ENCODE measurements around the gene BTLA. TPM values are rescaled to one million over a fixed set of nuclear protein-coding genes. Genes with fewer than 3 reads are reported as not detected.
A peak's percentile ranks its signal among the peaks of the same experiment; 100 is the strongest.
"Not testable (repeated sequence)": the region's sequence is repeated elsewhere in the genome, so short reads cannot be mapped to it uniquely, and the experiment has no call there.

The BTLA gene
- polyA plus RNA-seq, 3 donors, result 0.05 TPM; not detected in 2

DNA sequence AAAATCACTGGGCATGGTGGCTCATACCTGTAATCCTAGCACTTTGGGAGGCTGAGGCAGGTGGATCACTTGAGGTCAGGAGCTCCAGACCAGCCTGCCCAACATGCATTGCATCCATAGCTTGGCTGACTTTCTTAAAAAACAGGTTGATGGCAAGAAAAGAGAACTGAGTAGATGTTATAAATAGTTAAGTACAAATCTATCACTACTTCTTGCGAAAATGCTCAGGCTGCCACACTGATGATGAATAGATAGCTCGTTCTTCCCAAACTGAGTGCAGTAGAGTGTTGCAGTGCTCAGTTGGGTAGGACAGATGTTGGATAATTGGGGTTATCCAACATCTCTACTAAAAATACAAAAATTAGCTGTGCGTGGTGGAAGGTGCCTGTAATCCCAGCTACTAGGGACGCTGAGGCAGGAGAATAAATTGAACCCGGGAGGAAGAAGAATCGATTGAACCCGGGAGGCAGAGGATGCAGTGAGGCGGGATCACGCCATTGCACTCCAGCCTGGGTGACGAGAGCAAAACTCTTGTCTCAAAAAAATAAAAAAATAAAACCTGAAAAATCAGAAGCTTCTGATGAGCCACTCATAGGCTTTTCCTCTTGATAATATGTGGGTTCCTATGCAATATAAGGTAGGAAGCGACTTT, 1.2 kb downstream of the BTLA start:
- Histone ChIP-seq H3K27me3 (ENCODE audit: control insufficient read depth in 2 of 2, insufficient read depth in 2 of 2, low read length in 2 of 2) (no peaks in the 10 kb centered on the region), H3K36me3 (replicated peaks in 1 of 2; ENCODE audit: control insufficient read depth in 1 of 2, insufficient read depth in 2 of 2, low read length in 2 of 2) (no peaks in the 10 kb centered on the region), H3K4me1 (ENCODE audit: control insufficient read depth in 1 of 2, insufficient read depth in 2 of 2, low read length in 2 of 2) (peaks cover 20 to 22% of the 10 kb centered on the region in 2 donors), H3K4me3 (replicated peaks in 1 of 3; ENCODE audit: low read depth in 2 of 3, low read length in 3 of 3) (no peak overlapping the region), H3K79me2 (ENCODE audit: insufficient read depth, low read length) (no peaks in the 10 kb centered on the region), H3K4me2 (replicated peaks; ENCODE audit: extremely low read depth, low read length, poor library complexity, severe bottlenecking) (no peak overlapping the region), H3K9ac (ENCODE audit: insufficient read depth, low read length, poor library complexity, severe bottlenecking) (no peak overlapping the region), H3K9me3 (replicated peaks in 1 of 2; ENCODE audit: control insufficient read depth in 1 of 2, insufficient read depth in 1 of 2, low read length in 2 of 2) (no peaks in the 10 kb centered on the region), H4K20me1 (ENCODE audit: insufficient read depth, low read length) (no peaks in the 10 kb centered on the region), H3K27ac (ENCODE audit: low read depth in 1 of 2, low read length in 2 of 2) (no peak overlapping the region), H2AFZ (ENCODE audit: insufficient read depth, low read depth, low read length, poor library complexity, severe bottlenecking) (no peak overlapping the region)
- H3K4me1 Mint-ChIP-seq, result peaks cover 34% of the 10 kb centered on the region
- intact Hi-C loops (cut with micrococcal nuclease), result no loop called here
- TF ChIP-seq, protein P1, sequence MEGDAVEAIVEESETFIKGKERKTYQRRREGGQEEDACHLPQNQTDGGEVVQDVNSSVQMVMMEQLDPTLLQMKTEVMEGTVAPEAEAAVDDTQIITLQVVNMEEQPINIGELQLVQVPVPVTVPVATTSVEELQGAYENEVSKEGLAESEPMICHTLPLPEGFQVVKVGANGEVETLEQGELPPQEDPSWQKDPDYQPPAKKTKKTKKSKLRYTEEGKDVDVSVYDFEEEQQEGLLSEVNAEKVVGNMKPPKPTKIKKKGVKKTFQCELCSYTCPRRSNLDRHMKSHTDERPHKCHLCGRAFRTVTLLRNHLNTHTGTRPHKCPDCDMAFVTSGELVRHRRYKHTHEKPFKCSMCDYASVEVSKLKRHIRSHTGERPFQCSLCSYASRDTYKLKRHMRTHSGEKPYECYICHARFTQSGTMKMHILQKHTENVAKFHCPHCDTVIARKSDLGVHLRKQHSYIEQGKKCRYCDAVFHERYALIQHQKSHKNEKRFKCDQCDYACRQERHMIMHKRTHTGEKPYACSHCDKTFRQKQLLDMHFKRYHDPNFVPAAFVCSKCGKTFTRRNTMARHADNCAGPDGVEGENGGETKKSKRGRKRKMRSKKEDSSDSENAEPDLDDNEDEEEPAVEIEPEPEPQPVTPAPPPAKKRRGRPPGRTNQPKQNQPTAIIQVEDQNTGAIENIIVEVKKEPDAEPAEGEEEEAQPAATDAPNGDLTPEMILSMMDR (IDR thresholded peaks at IDR 0.05), result no peak
- no peak for DNase-seq
- H3K36me3 Mint-ChIP-seq, result no peaks in the 10 kb centered on the region
- peaks cover 2 to 11% (median 6%) of the 10 kb centered on the region in 7 donors for H3K9me3 Mint-ChIP-seq
- peak overlapping the region in 1 of 7 donors; percentile 80 for H3K27ac Mint-ChIP-seq
- 100% methylated on average over 4 of the region's 11 CpGs for WGBS (ENCODE audit: insufficient coverage)
- H3K4me3 Mint-ChIP-seq, result peak overlapping the region in 1 of 2 donors; percentile 48
- H3K27me3 Mint-ChIP-seq (ENCODE audit: low read depth in 3 of 3), result no peaks in the 10 kb centered on the region

DNA sequence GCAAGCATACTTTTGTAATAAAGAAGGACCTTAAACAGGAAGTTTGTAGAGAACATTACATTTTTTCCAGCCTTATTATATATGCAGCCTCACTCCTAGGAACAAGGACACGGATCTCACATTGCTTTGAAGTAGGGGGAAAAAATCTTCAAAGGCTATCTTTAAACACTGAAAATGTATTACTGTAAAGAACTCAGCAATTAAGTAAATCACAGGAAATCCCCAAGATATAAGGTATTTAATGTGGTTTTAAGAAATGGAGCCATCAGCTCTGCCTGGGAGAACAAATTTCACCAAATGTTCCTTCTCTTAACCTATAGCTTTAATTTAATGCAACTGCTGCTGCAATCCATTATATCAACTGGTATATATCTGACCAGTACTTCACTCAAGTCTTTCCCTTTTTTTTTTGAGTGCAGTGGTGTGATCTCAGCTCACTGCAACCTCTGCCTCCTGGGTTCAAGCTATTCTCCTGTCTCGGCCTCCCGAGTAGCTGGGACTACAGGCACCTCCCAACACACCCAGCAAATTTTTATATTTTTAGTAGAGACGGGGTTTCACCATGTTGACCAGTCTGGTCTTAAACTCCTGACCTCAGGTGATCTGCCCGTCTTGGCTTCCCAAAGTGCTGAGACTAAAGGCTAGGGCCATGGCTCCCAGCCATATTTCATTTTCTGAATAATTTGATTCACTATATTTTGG, 2.8 kb downstream of the BTLA start:
- H3K27ac Mint-ChIP-seq, result peak overlapping the region in 1 of 7 donors; percentile 42
- H3K27me3 Mint-ChIP-seq (ENCODE audit: low read depth in 3 of 3), result no peaks in the 10 kb centered on the region
- peaks cover 2 to 11% (median 6%) of the 10 kb centered on the region in 7 donors for H3K9me3 Mint-ChIP-seq
- H3K79me2 ChIP-seq (ENCODE audit: insufficient read depth, low read length), result no peaks in the 10 kb centered on the region
- no peak overlapping the region for H3K4me3 Mint-ChIP-seq
- TF ChIP-seq, protein P1 (IDR thresholded peaks at IDR 0.05), result no peak
- H3K4me2 ChIP-seq (replicated peaks; ENCODE audit: extremely low read depth, low read length, poor library complexity, severe bottlenecking), result no peak overlapping the region
- H3K4me1 ChIP-seq (ENCODE audit: control insufficient read depth in 1 of 2, insufficient read depth in 2 of 2, low read length in 2 of 2), result peaks cover 20 to 22% of the 10 kb centered on the region in 2 donors
- no peak overlapping the region for H3K27ac ChIP-seq (ENCODE audit: low read depth in 1 of 2, low read length in 2 of 2)
- H3K27me3 ChIP-seq (ENCODE audit: control insufficient read depth in 2 of 2, insufficient read depth in 2 of 2, low read length in 2 of 2), result no peaks in the 10 kb centered on the region
- H2AFZ ChIP-seq (ENCODE audit: insufficient read depth, low read depth, low read length, poor library complexity, severe bottlenecking), result no peak overlapping the region
- H3K9me3 ChIP-seq (replicated peaks in 1 of 2; ENCODE audit: control insufficient read depth in 1 of 2, insufficient read depth in 1 of 2, low read length in 2 of 2), result no peaks in the 10 kb centered on the region
- H3K4me3 ChIP-seq (replicated peaks in 1 of 3; ENCODE audit: low read depth in 2 of 3, low read length in 3 of 3), result no peak overlapping the region
- intact Hi-C loops (cut with micrococcal nuclease), result no loop called here
- no peaks in the 10 kb centered on the region for H3K36me3 Mint-ChIP-seq
- DNase-seq, result no peak
- WGBS (ENCODE audit: insufficient coverage), result 100% methylated on average over 1 of the region's 5 CpGs
- H3K36me3 ChIP-seq (replicated peaks in 1 of 2; ENCODE audit: control insufficient read depth in 1 of 2, insufficient read depth in 2 of 2, low read length in 2 of 2), result no peaks in the 10 kb centered on the region
- H3K9ac ChIP-seq (ENCODE audit: insufficient read depth, low read length, poor library complexity, severe bottlenecking), result no peak overlapping the region
- H4K20me1 ChIP-seq (ENCODE audit: insufficient read depth, low read length), result no peaks in the 10 kb centered on the region
- peaks cover 34% of the 10 kb centered on the region for H3K4me1 Mint-ChIP-seq

DNA sequence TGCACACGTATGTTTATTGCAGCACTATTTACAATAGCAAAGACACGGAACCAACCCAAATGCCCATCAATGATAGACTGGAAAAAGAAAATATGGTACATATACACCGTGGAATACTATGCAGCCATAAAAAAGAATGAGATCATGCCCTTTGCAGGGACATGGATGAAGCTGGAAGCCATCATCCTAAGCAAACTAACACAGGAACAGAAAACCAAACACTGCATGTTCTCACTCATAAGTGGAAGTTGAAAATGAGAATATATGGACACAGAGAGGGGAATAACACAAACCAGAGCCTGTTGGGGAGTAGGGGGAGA, 4.9 kb downstream of the BTLA start:
- H3K9me3 Mint-ChIP-seq, result peaks cover 2 to 11% (median 6%) of the 10 kb centered on the region in 7 donors
- H3K4me1 Mint-ChIP-seq, result peaks cover 29% of the 10 kb centered on the region
- H3K27me3 ChIP-seq (ENCODE audit: control insufficient read depth in 2 of 2, insufficient read depth in 2 of 2, low read length in 2 of 2); H3K4me2 ChIP-seq (replicated peaks; ENCODE audit: extremely low read depth, low read length, poor library complexity, severe bottlenecking); intact Hi-C loops (cut with micrococcal nuclease); H4K20me1 ChIP-seq (ENCODE audit: insufficient read depth, low read length); H3K27ac ChIP-seq (ENCODE audit: low read depth in 1 of 2, low read length in 2 of 2); H3K36me3 ChIP-seq (replicated peaks in 1 of 2; ENCODE audit: control insufficient read depth in 1 of 2, insufficient read depth in 2 of 2, low read length in 2 of 2); H3K4me3 Mint-ChIP-seq; H3K36me3 Mint-ChIP-seq; H3K79me2 ChIP-seq (ENCODE audit: insufficient read depth, low read length); H3K4me3 ChIP-seq (replicated peaks in 1 of 3; ENCODE audit: low read depth in 2 of 3, low read length in 3 of 3); H3K9me3 ChIP-seq (replicated peaks in 1 of 2; ENCODE audit: control insufficient read depth in 1 of 2, insufficient read depth in 1 of 2, low read length in 2 of 2); DNase-seq; H3K27me3 Mint-ChIP-seq (ENCODE audit: low read depth in 3 of 3); H2AFZ ChIP-seq (ENCODE audit: insufficient read depth, low read depth, low read length, poor library complexity, severe bottlenecking); H3K27ac Mint-ChIP-seq; H3K9ac ChIP-seq (ENCODE audit: insufficient read depth, low read length, poor library complexity, severe bottlenecking): not testable (repeated sequence)
- H3K4me1 ChIP-seq (ENCODE audit: control insufficient read depth in 1 of 2, insufficient read depth in 2 of 2, low read length in 2 of 2), result peaks cover 17 to 18% of the 10 kb centered on the region in 2 donors
- no CpG with 5 or more reads among the region's 3 CpGs for WGBS (ENCODE audit: insufficient coverage)

All from CD14-positive monocyte (primary cell).